ENCODE results near the gene FNBP1.
"Not testable (repeated sequence)": the region's sequence is repeated elsewhere in the genome, so short reads cannot be mapped to it uniquely, and the experiment has no call there.

Gene FNBP1

DNA sequence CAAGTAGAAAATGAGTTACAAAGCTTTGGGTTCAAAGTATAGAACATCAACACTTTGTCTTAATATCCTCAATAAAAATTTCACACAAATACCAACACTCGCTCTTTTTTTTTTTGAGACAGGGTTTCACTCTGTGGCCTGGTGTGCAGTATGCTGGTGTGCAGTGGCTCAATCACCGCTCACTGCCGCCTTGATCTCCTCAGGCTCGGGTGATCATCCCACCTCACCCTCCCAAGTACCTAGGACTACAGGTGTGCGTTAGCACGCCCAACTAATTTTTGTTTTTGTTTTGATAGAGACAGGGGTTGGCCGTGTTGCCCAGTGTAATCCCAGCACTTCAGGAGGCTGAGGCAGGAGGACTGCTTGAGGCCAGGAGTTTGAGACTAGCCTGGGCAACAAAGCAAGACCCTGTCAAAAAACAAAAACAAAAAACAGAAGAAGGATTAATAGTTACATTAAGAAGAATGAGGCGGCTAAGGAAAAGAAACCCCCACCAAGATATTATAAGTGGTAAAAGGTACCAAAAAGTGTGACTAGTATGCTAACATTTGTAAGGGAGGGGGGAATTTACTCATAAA, 20.3 kb downstream of the FNBP1 start:
- no peak for TF ChIP-seq CTCF (IDR thresholded peaks at IDR 0.05; ENCODE audit: low read depth, low read length, missing control alignments)
- DNase-seq (ENCODE audit: extremely low read depth, low read depth), result no peak
- no peak overlapping the region for H3K4me3 ChIP-seq (replicated peaks; ENCODE audit: low read depth, low read length)

DNA sequence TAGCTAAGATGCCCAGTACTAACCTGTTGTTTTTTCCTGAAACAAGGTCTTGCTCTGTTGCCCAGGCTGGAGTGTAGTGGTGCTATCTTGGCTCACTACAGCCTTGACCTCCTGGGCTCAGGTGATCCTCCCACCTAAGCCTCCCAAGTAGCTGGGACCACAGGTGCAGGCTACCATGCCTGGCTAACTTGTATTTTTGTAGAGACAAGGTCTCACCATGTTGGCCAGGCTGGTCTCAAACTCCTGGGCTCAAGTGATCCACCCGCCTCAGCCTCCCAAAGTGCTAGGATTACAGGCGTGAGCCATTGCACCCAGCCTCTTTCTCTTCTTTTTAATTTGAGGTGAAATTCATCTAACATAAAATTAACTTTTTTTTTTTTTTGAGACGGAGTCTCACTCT, 21.1 kb downstream of the FNBP1 start:
- H3K4me3 ChIP-seq (replicated peaks; ENCODE audit: low read depth, low read length); DNase-seq (ENCODE audit: extremely low read depth, low read depth): not testable (repeated sequence)

DNA sequence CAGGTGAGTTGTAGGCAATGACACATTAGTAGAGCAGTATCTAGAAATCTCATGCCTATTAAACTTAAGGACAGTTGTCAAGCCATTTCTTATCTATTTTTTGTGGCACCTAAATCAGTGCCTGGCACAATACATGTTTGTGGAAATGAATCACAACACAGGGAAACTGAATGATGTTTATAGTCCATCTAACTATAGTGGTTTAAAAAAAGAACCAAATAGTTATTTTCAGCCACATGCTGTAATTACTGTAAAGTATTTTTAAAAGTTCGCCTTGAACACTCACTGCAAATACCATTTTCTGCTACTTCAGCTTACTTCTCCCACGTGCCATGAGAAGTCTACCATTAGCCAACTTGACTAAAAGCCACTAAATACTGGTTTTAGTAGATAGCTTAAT, 21.9 kb downstream of the FNBP1 start:
- DNase-seq (ENCODE audit: extremely low read depth, low read depth), result no peak
- no peak overlapping the region for H3K4me3 ChIP-seq (replicated peaks; ENCODE audit: low read depth, low read length)
- no peak for TF ChIP-seq CTCF (IDR thresholded peaks at IDR 0.05; ENCODE audit: low read depth, low read length, missing control alignments)

DNA sequence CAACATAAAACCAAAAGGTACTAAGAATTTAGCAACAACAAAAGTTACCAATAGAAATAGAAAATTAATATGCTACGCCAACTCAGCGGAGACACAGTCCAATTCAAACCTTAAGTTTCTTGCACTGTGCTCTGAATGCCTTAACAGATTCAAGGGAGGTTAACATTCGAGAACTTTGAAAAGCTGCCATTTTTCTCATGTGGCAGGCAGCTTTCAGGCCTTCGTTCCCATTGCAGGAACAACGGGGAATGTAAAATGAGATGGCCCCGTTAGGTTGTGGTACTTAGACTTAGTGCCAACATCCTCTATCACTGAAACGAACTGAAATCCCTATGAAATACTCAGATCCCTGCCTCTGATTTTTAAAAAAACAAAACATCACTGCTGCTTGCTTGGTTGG, 22.4 kb downstream of the FNBP1 start:
- no peak overlapping the region for H3K4me3 ChIP-seq (replicated peaks; ENCODE audit: low read depth, low read length)
- DNase-seq (ENCODE audit: extremely low read depth, low read depth), result no peak
- no peak for TF ChIP-seq CTCF (IDR thresholded peaks at IDR 0.05; ENCODE audit: low read depth, low read length, missing control alignments)

DNA sequence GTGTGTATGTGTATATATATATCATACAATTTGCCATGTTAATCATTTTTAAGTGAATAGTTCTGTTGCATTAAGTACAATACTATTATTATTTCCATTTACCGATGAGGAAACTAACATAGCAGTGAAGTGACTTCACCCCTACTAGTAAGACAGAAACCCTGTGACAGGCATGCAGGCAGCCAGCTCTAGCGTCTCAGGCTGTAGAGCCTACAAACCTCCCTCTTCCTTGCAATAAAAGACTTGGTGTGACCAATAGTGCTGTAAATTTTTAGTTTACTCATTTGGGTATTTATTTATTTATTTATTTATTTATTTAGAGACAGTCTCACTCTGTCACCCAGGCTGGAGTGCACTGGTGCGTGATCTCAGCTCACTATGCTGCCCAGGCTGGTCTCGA, 24.7 kb downstream of the FNBP1 start:
- H3K4me3 ChIP-seq (replicated peaks; ENCODE audit: low read depth, low read length), result no peak overlapping the region
- DNase-seq (ENCODE audit: extremely low read depth, low read depth), result no peak
- no peak for TF ChIP-seq CTCF (IDR thresholded peaks at IDR 0.05; ENCODE audit: low read depth, low read length, missing control alignments)

DNA sequence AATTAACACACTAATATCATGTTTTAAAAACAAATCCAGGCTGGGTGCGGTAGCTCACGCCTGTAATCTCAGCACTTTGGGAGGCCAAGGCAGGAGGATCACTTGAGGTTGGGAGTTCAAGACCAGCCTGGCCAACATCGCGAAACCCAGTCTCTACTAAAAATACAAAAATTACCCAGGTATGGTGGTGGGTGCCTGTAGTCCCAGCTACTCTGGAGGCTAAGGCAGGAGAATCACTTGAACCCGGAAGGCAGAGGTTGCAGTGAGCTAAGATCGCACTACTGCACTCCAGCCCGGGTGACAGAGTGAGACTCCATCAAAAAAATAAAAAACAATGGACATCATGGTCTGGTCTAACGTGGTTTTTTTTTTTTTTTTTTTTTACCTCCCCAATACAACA, 25.5 kb downstream of the FNBP1 start:
- not testable (repeated sequence) for H3K4me3 ChIP-seq (replicated peaks; ENCODE audit: low read depth, low read length)

GRCh38 chr9:130017076-130017475, 25.9 kb downstream of the FNBP1 start:
- no peak overlapping the region for H3K4me3 ChIP-seq (replicated peaks; ENCODE audit: low read depth, low read length)
- TF ChIP-seq CTCF (IDR thresholded peaks at IDR 0.05; ENCODE audit: low read depth, low read length, missing control alignments), result no peak
- DNase-seq (ENCODE audit: extremely low read depth, low read depth), result no peak

More for the DNA sequence above, 25.5 kb downstream of the FNBP1 start:
- DNase-seq (ENCODE audit: extremely low read depth, low read depth), result not testable (repeated sequence)

- no peak for TF ChIP-seq CTCF (IDR thresholded peaks at IDR 0.05; ENCODE audit: low read depth, low read length, missing control alignments)
- no peak for DNase-seq (ENCODE audit: extremely low read depth, low read depth)
- no peak overlapping the region for H3K4me3 ChIP-seq (replicated peaks; ENCODE audit: low read depth, low read length)
Measured at GRCh38 chr9:130015353-130016019, 27.5 kb downstream of the FNBP1 start.
